ENCODE data around the gene XYLT1. TPM values are rescaled to one million over a fixed set of nuclear protein-coding genes. Genes with fewer than 3 reads are reported as not detected.

The XYLT1 gene
- total RNA-seq, 2 experiments from 2014 or later: 7.3 to 8.9 TPM

DNA sequence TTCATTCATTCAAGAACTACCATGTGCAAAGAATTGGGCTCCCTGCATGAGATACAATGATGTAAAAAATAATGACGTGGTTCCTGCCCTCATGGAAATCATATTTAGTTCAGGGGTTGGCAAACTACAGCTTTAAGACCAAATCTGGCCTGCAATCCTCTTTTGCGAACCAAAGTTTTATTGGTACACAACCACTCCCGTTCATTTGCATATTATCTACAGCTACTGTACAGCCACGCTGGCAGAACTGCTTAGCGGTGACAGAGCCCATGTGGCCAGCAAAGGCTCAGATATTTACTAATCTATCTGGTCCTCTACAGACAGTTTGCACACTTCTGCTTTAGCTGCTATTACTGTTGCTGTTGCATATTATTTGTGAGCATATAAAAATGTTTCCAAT is 167.7 kb downstream of the XYLT1 start:
- no peaks in the 10 kb centered on the region for H3K9me3 Mint-ChIP-seq
- intact Hi-C loops (cut with micrococcal nuclease): no loop called here
- no peaks in the 10 kb centered on the region for H3K27me3 Mint-ChIP-seq
- ATAC-seq (no peak), DNase-seq (no peak)
- H3K4me1 Mint-ChIP-seq (ENCODE audit: low read depth): peaks cover 42% of the 10 kb centered on the region
- ChIA-PET CTCF (interaction anchor here (0.9 to 1.0 kb wide), 3 partner anchors 44 to 276 kb away, joined by 3 to 4 read pairs (median 3); no protein-coding TSS in a partner anchor), POLR2A (interaction anchor here (0.6 kb wide), 1 partner anchor 13 kb away, joined by 3 read pairs; no protein-coding TSS in a partner anchor)
- TF ChIP-seq, protein P1, sequence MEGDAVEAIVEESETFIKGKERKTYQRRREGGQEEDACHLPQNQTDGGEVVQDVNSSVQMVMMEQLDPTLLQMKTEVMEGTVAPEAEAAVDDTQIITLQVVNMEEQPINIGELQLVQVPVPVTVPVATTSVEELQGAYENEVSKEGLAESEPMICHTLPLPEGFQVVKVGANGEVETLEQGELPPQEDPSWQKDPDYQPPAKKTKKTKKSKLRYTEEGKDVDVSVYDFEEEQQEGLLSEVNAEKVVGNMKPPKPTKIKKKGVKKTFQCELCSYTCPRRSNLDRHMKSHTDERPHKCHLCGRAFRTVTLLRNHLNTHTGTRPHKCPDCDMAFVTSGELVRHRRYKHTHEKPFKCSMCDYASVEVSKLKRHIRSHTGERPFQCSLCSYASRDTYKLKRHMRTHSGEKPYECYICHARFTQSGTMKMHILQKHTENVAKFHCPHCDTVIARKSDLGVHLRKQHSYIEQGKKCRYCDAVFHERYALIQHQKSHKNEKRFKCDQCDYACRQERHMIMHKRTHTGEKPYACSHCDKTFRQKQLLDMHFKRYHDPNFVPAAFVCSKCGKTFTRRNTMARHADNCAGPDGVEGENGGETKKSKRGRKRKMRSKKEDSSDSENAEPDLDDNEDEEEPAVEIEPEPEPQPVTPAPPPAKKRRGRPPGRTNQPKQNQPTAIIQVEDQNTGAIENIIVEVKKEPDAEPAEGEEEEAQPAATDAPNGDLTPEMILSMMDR (IDR thresholded peaks at IDR 0.05): no peak
- no peak overlapping the region for H3K4me3 Mint-ChIP-seq
- no peak overlapping the region for H3K27ac Mint-ChIP-seq
- no peaks in the 10 kb centered on the region for H3K36me3 Mint-ChIP-seq (ENCODE audit: low read depth)

DNA sequence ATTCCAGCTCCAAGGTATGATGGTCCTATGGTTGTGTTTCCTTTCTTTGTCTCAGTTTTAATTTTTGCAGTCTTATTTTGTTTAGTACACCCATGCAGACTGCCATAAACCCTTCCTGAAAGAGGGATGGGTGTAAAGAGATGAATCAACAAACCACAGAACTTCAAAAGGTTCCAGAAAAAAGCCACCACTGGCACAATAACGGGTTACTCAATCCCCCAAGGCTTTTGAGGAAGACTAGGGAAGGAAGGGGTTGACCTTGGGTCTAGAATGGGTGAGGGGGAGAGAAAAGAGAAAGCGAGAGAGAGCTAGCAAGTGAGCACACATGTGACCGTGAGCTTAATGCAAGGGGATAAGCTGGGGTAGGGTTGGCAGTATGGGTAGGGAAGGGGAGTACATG is 168.1 kb downstream of the XYLT1 start:
- POLR2A ChIA-PET: interaction anchor here (0.6 kb wide), 2 partner anchors 13 to 290 kb away, joined by 3 read pairs; no protein-coding TSS in a partner anchor
- DNase-seq (no peak), ATAC-seq (no peak)
- no peak overlapping the region for H3K27ac Mint-ChIP-seq
- no peaks in the 10 kb centered on the region for H3K9me3 Mint-ChIP-seq
- CTCF ChIA-PET: interaction anchor here (0.9 to 1.0 kb wide), 3 partner anchors 44 to 277 kb away, joined by 3 to 4 read pairs (median 3); no protein-coding TSS in a partner anchor
- no peaks in the 10 kb centered on the region for H3K36me3 Mint-ChIP-seq (ENCODE audit: low read depth)
- peaks cover 42% of the 10 kb centered on the region for H3K4me1 Mint-ChIP-seq (ENCODE audit: low read depth)
- H3K4me3 Mint-ChIP-seq: no peak overlapping the region
- no peaks in the 10 kb centered on the region for H3K27me3 Mint-ChIP-seq
- TF ChIP-seq, protein P1 (IDR thresholded peaks at IDR 0.05): no peak
- intact Hi-C loops (cut with micrococcal nuclease): no loop called here

DNA sequence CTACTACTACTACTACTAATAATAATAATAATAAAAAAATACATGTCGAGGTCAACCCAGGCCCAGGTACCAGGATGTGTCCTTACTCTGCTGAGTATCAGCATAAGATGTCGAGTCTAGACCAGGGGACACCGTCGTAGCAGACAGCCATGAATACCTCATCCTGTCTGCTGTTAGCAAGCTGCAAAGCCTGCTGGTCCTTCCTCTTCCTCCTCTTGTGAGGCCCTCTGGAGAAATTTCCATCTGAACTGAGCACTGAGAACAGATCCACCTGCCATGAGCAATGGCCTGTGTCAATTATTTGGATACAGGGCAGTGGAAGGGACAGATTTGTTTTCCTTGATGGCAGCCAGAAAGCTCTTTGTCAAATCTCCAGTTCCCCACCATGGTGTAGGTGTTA is 168.5 kb downstream of the XYLT1 start:
- no peak for ATAC-seq
- peaks cover 42% of the 10 kb centered on the region for H3K4me1 Mint-ChIP-seq (ENCODE audit: low read depth)
- H3K9me3 Mint-ChIP-seq: no peaks in the 10 kb centered on the region
- DNase-seq: no peak
- TF ChIP-seq, protein P1 (IDR thresholded peaks at IDR 0.05): no peak
- H3K27me3 Mint-ChIP-seq: no peaks in the 10 kb centered on the region
- POLR2A ChIA-PET: interaction anchor here (0.6 kb wide), 1 partner anchor 289 kb away, joined by 3 read pairs; no protein-coding TSS in a partner anchor
- intact Hi-C loops (cut with micrococcal nuclease): no loop called here
- CTCF ChIA-PET: interaction anchor here (0.9 to 1.0 kb wide), 3 partner anchors 45 to 277 kb away, joined by 3 to 4 read pairs (median 3); no protein-coding TSS in a partner anchor
- no peak overlapping the region for H3K27ac Mint-ChIP-seq
- no peak overlapping the region for H3K4me3 Mint-ChIP-seq
- H3K36me3 Mint-ChIP-seq (ENCODE audit: low read depth): no peaks in the 10 kb centered on the region

DNA sequence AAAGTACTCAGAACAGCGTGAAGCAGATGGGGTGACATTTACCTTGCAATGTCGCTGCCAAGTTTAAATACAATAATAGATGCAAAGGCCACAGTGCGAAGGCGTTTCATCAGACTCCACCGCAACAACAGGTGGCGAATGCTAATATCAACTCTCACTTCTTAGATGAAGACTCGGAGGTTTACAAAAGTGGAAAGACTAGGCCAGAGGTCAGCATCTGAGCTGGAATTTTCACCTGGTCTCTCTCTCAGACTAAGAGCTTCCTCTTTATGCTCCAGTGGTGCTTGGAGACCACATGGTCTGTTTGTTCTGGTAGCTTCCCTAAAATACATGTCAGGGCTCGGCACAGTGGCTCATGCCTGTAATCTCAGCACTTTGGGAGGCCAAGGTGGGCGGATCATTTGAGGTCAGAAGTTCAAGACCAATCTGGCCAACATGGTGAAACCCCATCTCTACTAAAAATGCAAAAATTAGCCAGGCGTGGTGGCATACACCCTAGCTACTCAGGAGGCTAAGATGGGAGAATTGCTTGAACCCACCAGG is 169.1 kb downstream of the XYLT1 start:
- Mint-ChIP-seq H3K4me1 (ENCODE audit: low read depth) (peaks cover 40% of the 10 kb centered on the region), H3K4me3 (no peak overlapping the region), H3K9me3 (no peaks in the 10 kb centered on the region), H3K27me3 (no peaks in the 10 kb centered on the region), H3K27ac (no peak overlapping the region), H3K36me3 (ENCODE audit: low read depth) (no peaks in the 10 kb centered on the region)
- TF ChIP-seq, protein P1 (IDR thresholded peaks at IDR 0.05): no peak
- ATAC-seq (no peak), DNase-seq (no peak)
- ChIA-PET POLR2A (no interaction called here), CTCF (no interaction called here)
- intact Hi-C loops (cut with micrococcal nuclease): no loop called here

DNA sequence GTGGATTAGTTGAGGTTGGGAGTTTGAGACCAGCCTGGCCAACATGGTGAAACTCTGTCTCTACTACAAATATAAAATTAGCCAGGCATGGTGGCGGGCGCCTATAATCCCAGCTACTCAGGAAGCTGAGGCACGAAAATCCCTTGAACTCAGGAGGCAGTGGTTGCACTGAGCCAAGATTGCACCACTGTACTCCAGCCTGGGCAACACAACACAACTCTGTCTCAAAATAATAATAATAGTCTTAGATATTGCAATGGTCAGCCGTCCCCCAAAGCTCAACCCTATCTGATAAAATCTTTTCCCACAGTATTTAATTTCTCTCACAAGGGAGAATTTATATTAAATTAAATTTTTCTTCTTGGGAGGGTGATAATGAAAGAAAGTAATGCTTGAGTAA is 169.6 kb downstream of the XYLT1 start:
- H3K4me3 Mint-ChIP-seq: no peak overlapping the region
- POLR2A ChIA-PET: no interaction called here
- CTCF ChIA-PET: interaction anchor here (0.9 kb wide), 1 partner anchor 10 kb away, joined by 3 read pairs; no protein-coding TSS in a partner anchor
- ATAC-seq (no peak), DNase-seq (no peak)
- H3K4me1 Mint-ChIP-seq (ENCODE audit: low read depth): peaks cover 39% of the 10 kb centered on the region
- no peaks in the 10 kb centered on the region for H3K9me3 Mint-ChIP-seq
- intact Hi-C loops (cut with micrococcal nuclease): no loop called here
- TF ChIP-seq, protein P1 (IDR thresholded peaks at IDR 0.05): no peak
- no peaks in the 10 kb centered on the region for H3K36me3 Mint-ChIP-seq (ENCODE audit: low read depth)
- H3K27me3 Mint-ChIP-seq: no peaks in the 10 kb centered on the region
- no peak overlapping the region for H3K27ac Mint-ChIP-seq

Measured in activated CD8-positive, alpha-beta T cell treated with anti-CD3 and anti-CD28 coated beads for 36 hours (primary cell).